Endothelial cell (in vitro differentiated cells): ENCODE data around the gene SLC26A1. TPM values are rescaled to one million over a fixed set of nuclear protein-coding genes. Genes with fewer than 3 reads are reported as not detected.

Experiments used
- DNase-seq: peaks from one replicate; pipeline ENCODE4 v3.0.0; 2021; ENCODE audit warnings: low spot score
- H3K27ac Mint-ChIP-seq: one replicate; pipeline ENCODE4 v1.8.0; 2021; ENCODE audit warnings: mixed read lengths, inconsistent platforms; ENCODE audit not compliant: unreplicated experiment
- H3K27me3 Mint-ChIP-seq: one replicate; pipeline ENCODE4 v1.8.0; 2021; ENCODE audit warnings: mild to moderate bottlenecking, moderate library complexity, mixed read lengths, inconsistent platforms; ENCODE audit not compliant: unreplicated experiment
- H3K36me3 Mint-ChIP-seq: one replicate; pipeline ENCODE4 v1.8.0; 2021; ENCODE audit warnings: mild to moderate bottlenecking, low read depth, mixed read lengths, inconsistent platforms; ENCODE audit not compliant: unreplicated experiment
- H3K4me1 Mint-ChIP-seq: one replicate; pipeline ENCODE4 v1.8.0; 2021; ENCODE audit warnings: mild to moderate bottlenecking, mixed read lengths, inconsistent platforms; ENCODE audit not compliant: unreplicated experiment
- H3K4me3 Mint-ChIP-seq: one replicate; pipeline ENCODE4 v1.8.0; 2021; ENCODE audit warnings: mild to moderate bottlenecking, mixed read lengths, inconsistent platforms; ENCODE audit not compliant: unreplicated experiment
- H3K9me3 Mint-ChIP-seq: one replicate; pipeline ENCODE4 v1.8.0; 2021; ENCODE audit warnings: mixed read lengths, inconsistent platforms; ENCODE audit not compliant: unreplicated experiment
- total RNA-seq: library from RNA; stranded (reverse); fragmentation: NEBNext Ultra II Directional; extraction: Animal tissue kit (Norgen Biotek cat#: 25700); gene quantifications from one replicate; pipeline ENCODE4 v1.2.1, GENCODE V29; 2021; ENCODE audit not compliant: unreplicated experiment
- TF ChIP-seq, protein P1 (sequence below): fragments of 200-600 bp; sonication (generic); IDR thresholded peaks from one replicate; pipeline ENCODE4 v1.5.0; 2021; ENCODE audit warnings: antibody characterized with exemption; ENCODE audit not compliant: unreplicated experiment

The SLC26A1 gene
- total RNA-seq, 1 donor from 2014 or later = not detected

DNA sequence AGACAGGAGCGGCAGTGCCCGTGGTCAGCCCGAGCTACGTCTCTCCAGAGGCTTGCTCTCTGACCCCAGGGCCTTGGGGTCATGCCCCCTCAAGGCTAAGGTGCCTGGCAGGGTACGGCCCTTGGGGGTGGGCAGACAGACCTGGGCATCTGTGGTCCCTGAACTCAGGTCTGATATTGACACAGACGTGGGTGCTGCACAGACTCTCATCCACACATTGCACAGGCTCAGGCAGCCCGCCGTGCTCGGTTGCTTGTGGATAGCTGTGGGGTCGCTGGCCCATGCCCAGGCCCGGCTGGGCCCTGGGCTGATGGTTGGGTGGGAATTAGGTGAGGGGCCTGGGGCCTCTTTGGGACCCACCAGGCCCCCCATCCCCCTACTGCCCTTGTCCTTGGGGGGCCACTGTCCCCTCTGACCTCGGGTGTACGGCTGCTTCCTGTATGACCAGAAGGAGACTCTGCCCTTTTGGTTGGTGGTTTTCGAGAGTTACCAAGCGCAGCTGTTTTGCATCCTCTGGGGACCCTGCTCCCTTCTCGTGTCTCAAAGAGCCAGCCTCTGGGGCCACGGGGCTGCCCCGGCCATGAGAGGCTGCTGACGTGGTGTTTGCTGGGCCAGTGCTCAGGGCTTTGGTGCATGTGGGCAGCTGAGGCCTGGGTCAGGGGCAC is 28.3 kb upstream of the SLC26A1 start:
- Mint-ChIP-seq H3K36me3 (peaks cover 3% of the 10 kb centered on the region), H3K4me3 (no peak overlapping the region), H3K27ac (no peak overlapping the region), H3K4me1 (no peaks in the 10 kb centered on the region), H3K27me3 (peaks cover 10% of the 10 kb centered on the region), H3K9me3 (no peaks in the 10 kb centered on the region)
- no peak for DNase-seq
- TF ChIP-seq, protein P1, sequence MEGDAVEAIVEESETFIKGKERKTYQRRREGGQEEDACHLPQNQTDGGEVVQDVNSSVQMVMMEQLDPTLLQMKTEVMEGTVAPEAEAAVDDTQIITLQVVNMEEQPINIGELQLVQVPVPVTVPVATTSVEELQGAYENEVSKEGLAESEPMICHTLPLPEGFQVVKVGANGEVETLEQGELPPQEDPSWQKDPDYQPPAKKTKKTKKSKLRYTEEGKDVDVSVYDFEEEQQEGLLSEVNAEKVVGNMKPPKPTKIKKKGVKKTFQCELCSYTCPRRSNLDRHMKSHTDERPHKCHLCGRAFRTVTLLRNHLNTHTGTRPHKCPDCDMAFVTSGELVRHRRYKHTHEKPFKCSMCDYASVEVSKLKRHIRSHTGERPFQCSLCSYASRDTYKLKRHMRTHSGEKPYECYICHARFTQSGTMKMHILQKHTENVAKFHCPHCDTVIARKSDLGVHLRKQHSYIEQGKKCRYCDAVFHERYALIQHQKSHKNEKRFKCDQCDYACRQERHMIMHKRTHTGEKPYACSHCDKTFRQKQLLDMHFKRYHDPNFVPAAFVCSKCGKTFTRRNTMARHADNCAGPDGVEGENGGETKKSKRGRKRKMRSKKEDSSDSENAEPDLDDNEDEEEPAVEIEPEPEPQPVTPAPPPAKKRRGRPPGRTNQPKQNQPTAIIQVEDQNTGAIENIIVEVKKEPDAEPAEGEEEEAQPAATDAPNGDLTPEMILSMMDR = no peak

DNA sequence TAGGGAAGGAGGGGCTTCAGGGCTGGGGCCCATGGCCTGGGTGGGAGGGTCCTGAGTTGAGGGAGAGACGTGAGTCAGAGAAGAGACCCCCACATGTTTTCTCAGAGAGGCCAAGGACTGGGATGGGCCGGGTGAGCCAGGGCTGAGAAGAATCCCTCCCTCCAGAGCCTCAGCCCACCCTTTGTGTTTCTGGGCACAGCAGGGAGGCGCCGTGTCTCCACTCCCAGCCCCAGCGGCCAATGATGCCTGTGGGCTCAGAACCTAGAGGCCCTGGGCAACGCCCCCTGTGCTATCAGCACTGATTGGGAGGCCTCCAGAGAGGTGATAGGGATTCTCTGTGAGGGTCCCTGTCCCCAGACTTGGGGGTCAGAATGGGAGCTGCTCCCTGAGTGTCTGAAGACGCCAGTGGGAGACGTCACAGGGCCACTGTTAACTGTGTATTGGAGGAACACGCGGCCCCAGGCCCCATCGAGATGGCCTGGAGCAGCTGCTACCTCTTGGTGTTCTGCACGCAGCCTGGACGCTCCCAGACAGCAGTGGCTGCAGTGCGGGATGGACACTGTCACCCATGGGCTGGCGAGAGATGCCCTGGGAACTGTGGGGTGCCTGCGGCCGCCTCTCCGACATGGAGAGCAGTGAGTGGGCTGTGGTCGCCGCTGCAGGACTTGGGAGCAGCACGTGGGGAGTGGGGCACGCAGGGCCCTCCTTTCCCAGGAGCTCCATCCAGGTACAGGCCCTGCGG is 26.7 kb upstream of the SLC26A1 start:
- H3K36me3 Mint-ChIP-seq = no peaks in the 10 kb centered on the region
- no peaks in the 10 kb centered on the region for H3K4me1 Mint-ChIP-seq
- H3K27me3 Mint-ChIP-seq = peaks cover 1% of the 10 kb centered on the region
- no peaks in the 10 kb centered on the region for H3K9me3 Mint-ChIP-seq
- DNase-seq = no peak
- H3K27ac Mint-ChIP-seq = no peak overlapping the region
- H3K4me3 Mint-ChIP-seq = no peak overlapping the region
- TF ChIP-seq, protein P1 = no peak

DNA sequence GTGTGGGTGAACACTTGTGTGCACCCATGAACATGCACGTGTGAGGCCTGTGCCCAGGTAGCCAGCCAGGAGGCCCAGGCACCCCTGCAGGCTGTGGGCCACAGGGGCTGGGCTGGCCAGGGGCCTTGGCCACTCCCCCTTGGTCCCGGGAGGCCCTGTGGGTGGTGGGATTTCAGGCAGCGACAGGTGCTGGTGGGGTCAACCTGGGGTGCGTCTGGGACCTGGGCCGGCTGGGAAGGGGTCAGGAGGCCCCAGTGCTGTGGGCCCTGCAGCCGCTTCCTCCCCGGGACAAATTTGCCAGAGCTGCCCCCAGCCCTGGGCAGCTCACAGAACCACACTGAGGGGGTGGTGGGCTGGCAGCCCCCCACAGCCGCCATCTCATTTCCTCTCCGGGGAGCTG is 26.1 kb upstream of the SLC26A1 start:
- no peak overlapping the region for H3K27ac Mint-ChIP-seq
- no peaks in the 10 kb centered on the region for H3K9me3 Mint-ChIP-seq
- TF ChIP-seq, protein P1 = no peak
- H3K4me1 Mint-ChIP-seq = no peaks in the 10 kb centered on the region
- no peak overlapping the region for H3K4me3 Mint-ChIP-seq
- H3K27me3 Mint-ChIP-seq = peaks cover 1% of the 10 kb centered on the region
- no peaks in the 10 kb centered on the region for H3K36me3 Mint-ChIP-seq
- no peak for DNase-seq

DNA sequence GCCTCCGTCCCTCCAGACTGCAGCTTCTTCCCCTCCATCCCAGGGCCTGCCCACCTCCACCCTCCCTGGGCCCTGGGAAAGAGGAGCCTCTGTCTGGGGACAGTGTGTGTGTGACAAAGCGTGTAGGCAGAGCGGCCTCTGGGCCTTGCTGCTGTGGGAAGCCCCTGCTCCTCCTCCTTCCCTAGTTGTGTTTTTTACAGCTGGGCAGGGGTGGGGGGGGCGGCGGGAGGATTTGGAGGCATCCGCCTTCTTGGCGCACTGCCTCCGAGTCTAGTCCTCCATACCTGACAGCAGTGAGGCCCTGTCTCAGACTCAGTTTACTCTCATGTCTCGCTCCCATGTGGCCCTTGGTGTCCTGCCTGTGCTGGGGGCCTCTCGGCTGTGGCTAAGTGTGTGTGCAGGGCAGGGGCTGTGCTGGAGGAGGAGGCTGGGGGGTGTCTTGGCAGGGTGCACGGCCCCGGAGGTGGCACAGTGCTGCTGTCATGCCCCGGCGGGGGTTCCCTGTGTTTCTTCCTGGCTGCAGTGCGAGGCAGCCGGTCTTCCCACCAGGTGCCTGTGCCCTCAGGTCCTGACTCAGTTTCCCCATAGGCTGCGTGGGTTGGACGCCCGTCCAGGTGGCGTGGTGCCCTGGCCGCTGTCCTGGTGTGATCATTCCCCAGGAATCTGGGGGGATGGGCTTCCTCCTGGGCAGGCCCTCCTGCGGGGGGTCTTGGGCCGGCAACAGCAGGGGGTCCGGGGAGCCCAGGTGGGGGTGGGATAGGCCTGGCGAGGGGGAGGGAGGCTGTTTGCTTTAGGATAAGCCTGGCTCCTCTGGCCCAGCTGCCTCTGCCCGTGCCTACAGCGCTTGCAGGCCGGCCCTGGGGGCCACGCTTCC is 25.2 kb upstream of the SLC26A1 start:
- H3K9me3 Mint-ChIP-seq = no peaks in the 10 kb centered on the region
- H3K4me1 Mint-ChIP-seq = no peaks in the 10 kb centered on the region
- no peaks in the 10 kb centered on the region for H3K36me3 Mint-ChIP-seq
- H3K27me3 Mint-ChIP-seq = peaks cover 7% of the 10 kb centered on the region
- H3K4me3 Mint-ChIP-seq = no peak overlapping the region
- TF ChIP-seq, protein P1 = no peak
- no peak for DNase-seq
- no peak overlapping the region for H3K27ac Mint-ChIP-seq
